ENCODE results near the gene RAB11FIP5. TPM values are rescaled to one million over a fixed set of nuclear protein-coding genes. Genes with fewer than 3 reads are reported as not detected.
A peak's percentile ranks its signal among the peaks of the same experiment; 100 is the strongest.

Gene RAB11FIP5
- total RNA-seq, 1 experiment from 2014 or later: 20.8 TPM

DNA sequence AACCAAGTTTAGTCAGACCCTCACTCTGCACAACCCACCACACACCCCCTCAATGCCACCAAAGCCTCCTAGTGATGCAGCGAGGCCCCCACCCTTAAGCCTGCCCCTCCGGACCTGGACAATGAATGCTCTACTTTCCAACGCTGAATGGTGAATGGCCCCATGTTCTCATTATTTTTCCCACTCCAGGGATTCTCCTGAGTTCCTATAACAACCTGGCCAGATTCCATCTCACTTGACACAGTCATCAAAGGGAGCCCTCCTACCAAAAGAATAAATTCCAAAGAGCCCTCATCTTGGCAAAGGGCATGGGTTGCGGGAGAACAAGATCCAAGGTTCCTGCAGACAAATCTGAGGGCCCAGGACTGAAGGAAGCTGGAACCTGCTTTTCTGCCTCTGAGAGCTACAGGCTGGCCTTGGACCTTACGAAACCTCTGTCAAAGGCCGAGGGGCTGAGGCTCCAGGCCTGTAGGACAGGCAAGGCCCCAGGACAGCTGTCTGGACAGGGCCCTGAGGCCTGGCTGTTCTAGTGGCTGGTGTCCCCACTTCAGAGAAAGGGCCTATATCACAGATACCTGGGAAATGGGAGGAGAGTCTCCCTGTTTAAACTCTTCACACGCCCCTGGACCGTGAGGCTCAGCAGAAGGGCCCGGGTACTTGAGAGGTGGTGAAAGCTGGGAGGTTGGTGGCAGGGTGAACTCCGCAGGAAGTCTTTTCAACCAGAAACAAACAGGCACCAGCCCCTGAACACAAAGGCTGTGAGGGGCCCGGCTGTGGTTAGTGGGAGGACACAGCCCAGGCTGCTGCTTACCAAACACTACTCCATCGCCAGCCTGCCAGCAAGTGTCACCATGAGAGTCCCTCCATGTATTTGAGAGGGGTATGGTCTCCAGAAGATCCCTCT is 68.6 kb downstream of the RAB11FIP5 start:
- H3K9me2 ChIP-seq (ENCODE audit: insufficient read depth): no peaks in the 10 kb centered on the region
- no TSS peak for BruUV-seq (replicated peaks)
- ChIA-PET RAD21 (ENCODE audit: low non-redundant PET in 1 of 2, low total read pairs in 2 of 2, uncharacterized antibody in 2 of 2, unreplicated experiment in 2 of 2) (no interaction called here), POLR2A (no interaction called here), CTCF (no interaction called here)
- no peaks in the 10 kb centered on the region for H3K4me1 ChIP-seq (ENCODE audit: control insufficient read depth in 1 of 2, insufficient read depth in 2 of 2, low read length in 2 of 2)
- DNase-seq (ENCODE audit: low read depth, low spot score) (no peak), ATAC-seq (no peak)
- no peak overlapping the region for H3K4me2 ChIP-seq (ENCODE audit: low read length)
- no peaks in the 10 kb centered on the region for H4K20me1 ChIP-seq (ENCODE audit: insufficient read depth)
- TF ChIP-seq, protein P1, sequence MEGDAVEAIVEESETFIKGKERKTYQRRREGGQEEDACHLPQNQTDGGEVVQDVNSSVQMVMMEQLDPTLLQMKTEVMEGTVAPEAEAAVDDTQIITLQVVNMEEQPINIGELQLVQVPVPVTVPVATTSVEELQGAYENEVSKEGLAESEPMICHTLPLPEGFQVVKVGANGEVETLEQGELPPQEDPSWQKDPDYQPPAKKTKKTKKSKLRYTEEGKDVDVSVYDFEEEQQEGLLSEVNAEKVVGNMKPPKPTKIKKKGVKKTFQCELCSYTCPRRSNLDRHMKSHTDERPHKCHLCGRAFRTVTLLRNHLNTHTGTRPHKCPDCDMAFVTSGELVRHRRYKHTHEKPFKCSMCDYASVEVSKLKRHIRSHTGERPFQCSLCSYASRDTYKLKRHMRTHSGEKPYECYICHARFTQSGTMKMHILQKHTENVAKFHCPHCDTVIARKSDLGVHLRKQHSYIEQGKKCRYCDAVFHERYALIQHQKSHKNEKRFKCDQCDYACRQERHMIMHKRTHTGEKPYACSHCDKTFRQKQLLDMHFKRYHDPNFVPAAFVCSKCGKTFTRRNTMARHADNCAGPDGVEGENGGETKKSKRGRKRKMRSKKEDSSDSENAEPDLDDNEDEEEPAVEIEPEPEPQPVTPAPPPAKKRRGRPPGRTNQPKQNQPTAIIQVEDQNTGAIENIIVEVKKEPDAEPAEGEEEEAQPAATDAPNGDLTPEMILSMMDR (IDR thresholded peaks at IDR 0.05 in 2 of 3, conservative IDR thresholded peaks at IDR 0.05 in 1 of 3; ENCODE audit: borderline replicate concordance in 1 of 3, insufficient read depth in 1 of 3, low read depth in 2 of 3, low read length in 2 of 3): no peak
- TF ChIP-seq EGR1 (IDR thresholded peaks at IDR 0.05; ENCODE audit: low read depth) (no peak), TCF7L2 (IDR thresholded peaks at IDR 0.05; ENCODE audit: borderline replicate concordance, extremely low read depth, insufficient read depth, insufficient read length) (no peak), POLR2AphosphoS5 (IDR thresholded peaks at IDR 0.05; ENCODE audit: low read depth, low read length) (no peak), ZFX (IDR thresholded peaks at IDR 0.05) (0 out of 2 replicates have a peak, but pooled peaks have one; percentile 6), EZH2 (IDR thresholded peaks at IDR 0.05) (no peak), POLR2A (IDR thresholded peaks at IDR 0.05; ENCODE audit: borderline replicate concordance, extremely low read depth, insufficient read depth, insufficient read length) (no peak), JUND (IDR thresholded peaks at IDR 0.05) (no peak)
- no peak overlapping the region for H2AFZ ChIP-seq (ENCODE audit: low read depth, low read length, poor library complexity, severe bottlenecking)
- intact Hi-C loops (cut with micrococcal nuclease): no loop called here
- H3K9ac ChIP-seq (ENCODE audit: low read length): no peak overlapping the region
- H3K79me2 ChIP-seq (ENCODE audit: insufficient read depth, low read length): no peaks in the 10 kb centered on the region
- no peaks in the 10 kb centered on the region for H3K27me3 ChIP-seq (ENCODE audit: insufficient read depth, low read length)
- H3K4me3 ChIP-seq (replicated peaks in 1 of 2; ENCODE audit: low read depth in 1 of 2, low read length in 2 of 2): no peak overlapping the region
- H3K27ac ChIP-seq (ENCODE audit: low read depth, low read length): no peak overlapping the region
- H3K36me3 ChIP-seq (ENCODE audit: control insufficient read depth in 1 of 2, insufficient read depth in 2 of 2, low read length in 2 of 2): no peaks in the 10 kb centered on the region
- H3K9me3 ChIP-seq (ENCODE audit: control insufficient read depth in 1 of 2, insufficient read depth in 1 of 2, low read depth in 1 of 2, low read length in 2 of 2): no peaks in the 10 kb centered on the region

Measured in HCT116 (cell line).